GM23338 (cell line): ENCODE results near the gene LRRC28. TPM values are rescaled to one million over a fixed set of nuclear protein-coding genes. Genes with fewer than 3 reads are reported as not detected.

ENCODE experiments used
- ATAC-seq: fragments of 200-7000 bp; cut with Tn5 transposase; 3 replicates; pipeline ENCODE4 v1.9.1; 2020
- DNase-seq: peaks from one replicate; pipeline ENCODE4 v3.0.0-alpha.2; 2015; ENCODE audit warnings: low spot score
- H2AFZ ChIP-seq: fragments of 200-600 bp; sonication (generic); 2 replicates; pipeline ENCODE4 v1.8.0; 2016; ENCODE audit warnings: antibody characterized with exemption, mild to moderate bottlenecking, moderate library complexity
- H3F3A ChIP-seq: fragments of 200-600 bp; sonication (generic); replicated peaks from 2 replicates; pipeline ENCODE4 v1.8.0; 2017; ENCODE audit warnings: antibody characterized with exemption, mixed run types, low read depth
- H3K27ac ChIP-seq: fragments of 200-600 bp; sonication (generic); 2 replicates; pipeline ENCODE4 v1.6.1; 2016; ENCODE audit warnings: low read depth
- H3K27me3 ChIP-seq: fragments of 200-600 bp; sonication (generic); 2 replicates; pipeline ENCODE4 v1.8.0; 2016; ENCODE audit warnings: mild to moderate bottlenecking, mixed run types, moderate library complexity; ENCODE audit not compliant: insufficient read depth
- H3K36me3 ChIP-seq: fragments of 200-600 bp; sonication (generic); 2 replicates; pipeline ENCODE4 v1.8.0; 2016; ENCODE audit warnings: mild to moderate bottlenecking; ENCODE audit not compliant: insufficient read depth
- H3K4me1 ChIP-seq: fragments of 200-600 bp; sonication (generic); 2 replicates; pipeline ENCODE4 v1.8.0; 2016; ENCODE audit warnings: mild to moderate bottlenecking, moderate library complexity; ENCODE audit not compliant: insufficient read depth
- H3K4me2 ChIP-seq: fragments of 200-600 bp; sonication (generic); 2 replicates; pipeline ENCODE4 v1.7.1; 2017; ENCODE audit warnings: mixed run types
- H3K4me3 ChIP-seq: fragments of 200-600 bp; sonication (generic); 2 replicates; pipeline ENCODE4 v1.6.1; 2016; ENCODE audit warnings: mixed run types
- H3K79me2 ChIP-seq: fragments of 200-600 bp; sonication (generic); replicated peaks from 2 replicates; pipeline ENCODE4 v1.8.0; 2017; ENCODE audit warnings: mild to moderate bottlenecking; ENCODE audit not compliant: insufficient read depth
- H3K9me2 ChIP-seq: fragments of 200-600 bp; sonication (generic); 2 replicates; pipeline ENCODE4 v1.8.0; 2017; ENCODE audit not compliant: insufficient read depth
- H4K20me1 ChIP-seq: fragments of 200-600 bp; sonication (generic); replicated peaks from 2 replicates; pipeline ENCODE4 v1.8.0; 2017; ENCODE audit warnings: mild to moderate bottlenecking; ENCODE audit not compliant: insufficient read depth
- H3K27ac Mint-ChIP-seq: 2 replicates; pipeline ENCODE4 v1.8.0; 2020; ENCODE audit warnings: inconsistent platforms, mild to moderate bottlenecking, moderate library complexity, mixed read lengths
- H3K27me3 Mint-ChIP-seq: 3 replicates; pipeline ENCODE4 v1.8.0; 2022; ENCODE audit warnings: low read depth, mild to moderate bottlenecking, moderate library complexity, mixed read lengths, inconsistent platforms; ENCODE audit not compliant: insufficient read depth, poor library complexity
- H3K36me3 Mint-ChIP-seq: 3 replicates; pipeline ENCODE4 v1.8.0; 2021; ENCODE audit warnings: low read depth, mild to moderate bottlenecking, inconsistent platforms, moderate library complexity, mixed read lengths
- H3K4me1 Mint-ChIP-seq: 3 replicates; pipeline ENCODE4 v1.8.0; 2020; ENCODE audit warnings: mild to moderate bottlenecking, inconsistent platforms, mixed read lengths
- H3K4me3 Mint-ChIP-seq: 3 replicates; pipeline ENCODE4 v1.8.0; 2021; ENCODE audit warnings: moderate library complexity, mild to moderate bottlenecking, inconsistent platforms, mixed read lengths
- H3K9me3 Mint-ChIP-seq: 3 replicates; pipeline ENCODE4 v1.8.0; 2020; ENCODE audit warnings: moderate library complexity, mild to moderate bottlenecking, inconsistent platforms, mixed read lengths
- CREB1 ChIP-seq: fragments of 250-450 bp; sonication (Bioruptor Pico); IDR thresholded peaks from 2 replicates; pipeline ENCODE4 v1.5.0; 2020; ENCODE audit warnings: low read depth, mild to moderate bottlenecking, moderate library complexity
- EZH2 ChIP-seq: fragments of 200-600 bp; sonication (generic); IDR thresholded peaks from one replicate; pipeline ENCODE4 v1.8.0; 2017; ENCODE audit warnings: antibody characterized with exemption, mild to moderate bottlenecking, low read depth; ENCODE audit not compliant: unreplicated experiment
- EZH2phosphoT487 ChIP-seq: fragments of 200-600 bp; sonication (generic); IDR thresholded peaks from one replicate; pipeline ENCODE4 v1.8.1; 2018; ENCODE audit warnings: antibody characterized with exemption; ENCODE audit not compliant: unreplicated experiment
- JUNB ChIP-seq: IDR thresholded peaks from one replicate; pipeline ENCODE4 v1.6.1; 2016; ENCODE audit warnings: antibody characterized with exemption; ENCODE audit not compliant: unreplicated experiment
- NANOG ChIP-seq: IDR thresholded peaks from 2 replicates; pipeline ENCODE4 v1.6.1; 2016; ENCODE audit warnings: antibody characterized with exemption, borderline replicate concordance
- POLR2AphosphoS5 ChIP-seq: IDR thresholded peaks from 2 replicates; pipeline ENCODE4 v1.6.1; 2016; ENCODE audit warnings: antibody characterized with exemption, low read depth
- STAT1 ChIP-seq: IDR thresholded peaks from one replicate; pipeline ENCODE4 v1.6.1; 2016; ENCODE audit warnings: antibody characterized with exemption; ENCODE audit not compliant: unreplicated experiment
- ZNF114 ChIP-seq: fragments of 250-450 bp; sonication (Bioruptor Pico); IDR thresholded peaks from 2 replicates; pipeline ENCODE4 v1.5.0; 2020; ENCODE audit warnings: mild to moderate bottlenecking, moderate library complexity
- ZNF331 ChIP-seq: fragments of 250-450 bp; sonication (Bioruptor Pico); IDR thresholded peaks from 2 replicates; pipeline ENCODE4 v1.5.0; 2020; ENCODE audit warnings: low read depth, mild to moderate bottlenecking, moderate library complexity
- polyA plus RNA-seq: library from polyadenylated mRNA; unstranded; fragments of >200 nt; fragmentation: Nextera tagmentation; extraction: Ambion mirVana; gene quantifications from 2 replicates; pipeline ENCODE4 v1.2.1, GENCODE V29; 2016
- total RNA-seq: library from RNA; depleted of rRNA; stranded (reverse); fragments of >200 nt; shearing (Covaris generic); gene quantifications from 2 replicates; pipeline ENCODE4 v1.2.3, GENCODE V29; 2014
- TF ChIP-seq, protein P1 (sequence below): IDR thresholded peaks from 2 replicates; pipeline ENCODE4 v1.6.1; 2016; ENCODE audit warnings: antibody characterized with exemption
- TF ChIP-seq, protein P2 (sequence below), 2 experiments: fragments of 200-600 bp in 1 of 2; sonication (generic) in 1 of 2; conservative IDR thresholded peaks; 2 replicates each; pipeline versions ENCODE4 v1.5.1 to v1.6.1; 2016 to 2017; ENCODE audit warnings: antibody characterized with exemption in 2 of 2, low read depth in 2 of 2, mild to moderate bottlenecking in 2 of 2, moderate library complexity in 1 of 2
- TF ChIP-seq, protein P3 (sequence below): IDR thresholded peaks from one replicate; pipeline ENCODE4 v1.6.1; 2018; ENCODE audit warnings: antibody characterized with exemption; ENCODE audit not compliant: unreplicated experiment
- TF ChIP-seq, protein P4 (sequence below): fragments of 250-450 bp; sonication (Bioruptor Pico); IDR thresholded peaks from 2 replicates; pipeline ENCODE4 v1.5.0; 2020; ENCODE audit warnings: mild to moderate bottlenecking, moderate library complexity

The LRRC28 gene
- total and polyA plus RNA-seq, 2 experiments from 2014 or later, result 12.9 to 28.4 TPM

DNA sequence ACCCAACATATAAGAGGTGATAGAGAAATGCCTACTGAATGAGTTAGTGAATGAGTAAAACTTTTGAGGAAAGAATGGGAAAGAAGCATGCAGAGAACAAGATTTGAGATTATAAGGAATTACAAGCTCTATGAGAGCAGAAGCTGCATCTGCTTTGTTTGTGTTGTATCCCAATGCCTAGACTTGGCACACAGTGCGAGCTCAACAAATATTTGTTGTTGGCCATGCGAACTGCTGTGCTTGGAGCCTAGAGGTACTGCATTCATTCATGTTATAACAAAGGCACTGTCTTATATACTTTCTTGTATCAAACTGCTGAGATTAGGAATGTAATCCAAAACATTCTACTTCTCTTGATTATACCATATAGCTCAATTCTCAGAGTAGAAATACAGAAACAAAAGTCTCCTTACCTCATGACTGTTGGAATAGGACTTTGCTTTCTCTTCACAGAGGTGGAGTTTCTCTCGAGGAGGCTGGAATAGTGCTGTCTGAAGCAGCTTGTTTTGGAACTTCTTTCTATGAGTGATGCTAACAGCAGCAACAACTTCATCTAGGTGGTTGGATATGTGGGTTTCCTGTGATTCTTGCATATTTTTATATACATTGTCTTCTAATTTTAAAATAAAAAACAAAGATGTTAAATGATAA is 23.0 kb upstream of the LRRC28 start:
- Mint-ChIP-seq H3K4me1 (0 out of 3 replicates have a peak, but pooled peaks cover 4% of the 10 kb centered on the region), H3K9me3 (no peaks in the 10 kb centered on the region; the same call in 2 of the 3 replicates), H3K4me3 (no peak overlapping the region), H3K27me3 (peaks cover 1% of the 10 kb centered on the region), H3K36me3 (peaks cover 12% of the 10 kb centered on the region), H3K27ac (no peak overlapping the region)
- DNase-seq (no peak), ATAC-seq (no peak)
- Histone ChIP-seq H3K27me3 (no peaks in the 10 kb centered on the region), H2AFZ (no peak overlapping the region), H4K20me1 (no peaks in the 10 kb centered on the region), H3F3A (no peaks in the 10 kb centered on the region), H3K4me3 (no peak overlapping the region), H3K9me2 (peaks cover 3% of the 10 kb centered on the region; the same call in 1 of the 2 replicates), H3K79me2 (no peaks in the 10 kb centered on the region), H3K27ac (no peak overlapping the region), H3K4me1 (no peaks in the 10 kb centered on the region), H3K36me3 (peaks cover 3% of the 10 kb centered on the region; the same call in 1 of the 2 replicates), H3K4me2 (no peak overlapping the region)
- TF ChIP-seq, protein P1, sequence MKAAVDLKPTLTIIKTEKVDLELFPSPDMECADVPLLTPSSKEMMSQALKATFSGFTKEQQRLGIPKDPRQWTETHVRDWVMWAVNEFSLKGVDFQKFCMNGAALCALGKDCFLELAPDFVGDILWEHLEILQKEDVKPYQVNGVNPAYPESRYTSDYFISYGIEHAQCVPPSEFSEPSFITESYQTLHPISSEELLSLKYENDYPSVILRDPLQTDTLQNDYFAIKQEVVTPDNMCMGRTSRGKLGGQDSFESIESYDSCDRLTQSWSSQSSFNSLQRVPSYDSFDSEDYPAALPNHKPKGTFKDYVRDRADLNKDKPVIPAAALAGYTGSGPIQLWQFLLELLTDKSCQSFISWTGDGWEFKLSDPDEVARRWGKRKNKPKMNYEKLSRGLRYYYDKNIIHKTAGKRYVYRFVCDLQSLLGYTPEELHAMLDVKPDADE, result no peak
- TF ChIP-seq, protein P2, sequence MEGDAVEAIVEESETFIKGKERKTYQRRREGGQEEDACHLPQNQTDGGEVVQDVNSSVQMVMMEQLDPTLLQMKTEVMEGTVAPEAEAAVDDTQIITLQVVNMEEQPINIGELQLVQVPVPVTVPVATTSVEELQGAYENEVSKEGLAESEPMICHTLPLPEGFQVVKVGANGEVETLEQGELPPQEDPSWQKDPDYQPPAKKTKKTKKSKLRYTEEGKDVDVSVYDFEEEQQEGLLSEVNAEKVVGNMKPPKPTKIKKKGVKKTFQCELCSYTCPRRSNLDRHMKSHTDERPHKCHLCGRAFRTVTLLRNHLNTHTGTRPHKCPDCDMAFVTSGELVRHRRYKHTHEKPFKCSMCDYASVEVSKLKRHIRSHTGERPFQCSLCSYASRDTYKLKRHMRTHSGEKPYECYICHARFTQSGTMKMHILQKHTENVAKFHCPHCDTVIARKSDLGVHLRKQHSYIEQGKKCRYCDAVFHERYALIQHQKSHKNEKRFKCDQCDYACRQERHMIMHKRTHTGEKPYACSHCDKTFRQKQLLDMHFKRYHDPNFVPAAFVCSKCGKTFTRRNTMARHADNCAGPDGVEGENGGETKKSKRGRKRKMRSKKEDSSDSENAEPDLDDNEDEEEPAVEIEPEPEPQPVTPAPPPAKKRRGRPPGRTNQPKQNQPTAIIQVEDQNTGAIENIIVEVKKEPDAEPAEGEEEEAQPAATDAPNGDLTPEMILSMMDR (conservative IDR thresholded peaks at IDR 0.05; ENCODE audit: low read depth in 2 of 2), result no peak
- TF ChIP-seq ZNF114 (CRISPR knock-in tag), result no peak
- TF ChIP-seq, protein P3, sequence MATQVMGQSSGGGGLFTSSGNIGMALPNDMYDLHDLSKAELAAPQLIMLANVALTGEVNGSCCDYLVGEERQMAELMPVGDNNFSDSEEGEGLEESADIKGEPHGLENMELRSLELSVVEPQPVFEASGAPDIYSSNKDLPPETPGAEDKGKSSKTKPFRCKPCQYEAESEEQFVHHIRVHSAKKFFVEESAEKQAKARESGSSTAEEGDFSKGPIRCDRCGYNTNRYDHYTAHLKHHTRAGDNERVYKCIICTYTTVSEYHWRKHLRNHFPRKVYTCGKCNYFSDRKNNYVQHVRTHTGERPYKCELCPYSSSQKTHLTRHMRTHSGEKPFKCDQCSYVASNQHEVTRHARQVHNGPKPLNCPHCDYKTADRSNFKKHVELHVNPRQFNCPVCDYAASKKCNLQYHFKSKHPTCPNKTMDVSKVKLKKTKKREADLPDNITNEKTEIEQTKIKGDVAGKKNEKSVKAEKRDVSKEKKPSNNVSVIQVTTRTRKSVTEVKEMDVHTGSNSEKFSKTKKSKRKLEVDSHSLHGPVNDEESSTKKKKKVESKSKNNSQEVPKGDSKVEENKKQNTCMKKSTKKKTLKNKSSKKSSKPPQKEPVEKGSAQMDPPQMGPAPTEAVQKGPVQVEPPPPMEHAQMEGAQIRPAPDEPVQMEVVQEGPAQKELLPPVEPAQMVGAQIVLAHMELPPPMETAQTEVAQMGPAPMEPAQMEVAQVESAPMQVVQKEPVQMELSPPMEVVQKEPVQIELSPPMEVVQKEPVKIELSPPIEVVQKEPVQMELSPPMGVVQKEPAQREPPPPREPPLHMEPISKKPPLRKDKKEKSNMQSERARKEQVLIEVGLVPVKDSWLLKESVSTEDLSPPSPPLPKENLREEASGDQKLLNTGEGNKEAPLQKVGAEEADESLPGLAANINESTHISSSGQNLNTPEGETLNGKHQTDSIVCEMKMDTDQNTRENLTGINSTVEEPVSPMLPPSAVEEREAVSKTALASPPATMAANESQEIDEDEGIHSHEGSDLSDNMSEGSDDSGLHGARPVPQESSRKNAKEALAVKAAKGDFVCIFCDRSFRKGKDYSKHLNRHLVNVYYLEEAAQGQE, result no peak
- no peak for TF ChIP-seq JUNB
- no peak for TF ChIP-seq EZH2
- no peak for TF ChIP-seq CREB1
- no peak for TF ChIP-seq EZH2phosphoT487
- no peak for TF ChIP-seq POLR2AphosphoS5
- no peak for TF ChIP-seq ZNF331
- TF ChIP-seq, protein P4, sequence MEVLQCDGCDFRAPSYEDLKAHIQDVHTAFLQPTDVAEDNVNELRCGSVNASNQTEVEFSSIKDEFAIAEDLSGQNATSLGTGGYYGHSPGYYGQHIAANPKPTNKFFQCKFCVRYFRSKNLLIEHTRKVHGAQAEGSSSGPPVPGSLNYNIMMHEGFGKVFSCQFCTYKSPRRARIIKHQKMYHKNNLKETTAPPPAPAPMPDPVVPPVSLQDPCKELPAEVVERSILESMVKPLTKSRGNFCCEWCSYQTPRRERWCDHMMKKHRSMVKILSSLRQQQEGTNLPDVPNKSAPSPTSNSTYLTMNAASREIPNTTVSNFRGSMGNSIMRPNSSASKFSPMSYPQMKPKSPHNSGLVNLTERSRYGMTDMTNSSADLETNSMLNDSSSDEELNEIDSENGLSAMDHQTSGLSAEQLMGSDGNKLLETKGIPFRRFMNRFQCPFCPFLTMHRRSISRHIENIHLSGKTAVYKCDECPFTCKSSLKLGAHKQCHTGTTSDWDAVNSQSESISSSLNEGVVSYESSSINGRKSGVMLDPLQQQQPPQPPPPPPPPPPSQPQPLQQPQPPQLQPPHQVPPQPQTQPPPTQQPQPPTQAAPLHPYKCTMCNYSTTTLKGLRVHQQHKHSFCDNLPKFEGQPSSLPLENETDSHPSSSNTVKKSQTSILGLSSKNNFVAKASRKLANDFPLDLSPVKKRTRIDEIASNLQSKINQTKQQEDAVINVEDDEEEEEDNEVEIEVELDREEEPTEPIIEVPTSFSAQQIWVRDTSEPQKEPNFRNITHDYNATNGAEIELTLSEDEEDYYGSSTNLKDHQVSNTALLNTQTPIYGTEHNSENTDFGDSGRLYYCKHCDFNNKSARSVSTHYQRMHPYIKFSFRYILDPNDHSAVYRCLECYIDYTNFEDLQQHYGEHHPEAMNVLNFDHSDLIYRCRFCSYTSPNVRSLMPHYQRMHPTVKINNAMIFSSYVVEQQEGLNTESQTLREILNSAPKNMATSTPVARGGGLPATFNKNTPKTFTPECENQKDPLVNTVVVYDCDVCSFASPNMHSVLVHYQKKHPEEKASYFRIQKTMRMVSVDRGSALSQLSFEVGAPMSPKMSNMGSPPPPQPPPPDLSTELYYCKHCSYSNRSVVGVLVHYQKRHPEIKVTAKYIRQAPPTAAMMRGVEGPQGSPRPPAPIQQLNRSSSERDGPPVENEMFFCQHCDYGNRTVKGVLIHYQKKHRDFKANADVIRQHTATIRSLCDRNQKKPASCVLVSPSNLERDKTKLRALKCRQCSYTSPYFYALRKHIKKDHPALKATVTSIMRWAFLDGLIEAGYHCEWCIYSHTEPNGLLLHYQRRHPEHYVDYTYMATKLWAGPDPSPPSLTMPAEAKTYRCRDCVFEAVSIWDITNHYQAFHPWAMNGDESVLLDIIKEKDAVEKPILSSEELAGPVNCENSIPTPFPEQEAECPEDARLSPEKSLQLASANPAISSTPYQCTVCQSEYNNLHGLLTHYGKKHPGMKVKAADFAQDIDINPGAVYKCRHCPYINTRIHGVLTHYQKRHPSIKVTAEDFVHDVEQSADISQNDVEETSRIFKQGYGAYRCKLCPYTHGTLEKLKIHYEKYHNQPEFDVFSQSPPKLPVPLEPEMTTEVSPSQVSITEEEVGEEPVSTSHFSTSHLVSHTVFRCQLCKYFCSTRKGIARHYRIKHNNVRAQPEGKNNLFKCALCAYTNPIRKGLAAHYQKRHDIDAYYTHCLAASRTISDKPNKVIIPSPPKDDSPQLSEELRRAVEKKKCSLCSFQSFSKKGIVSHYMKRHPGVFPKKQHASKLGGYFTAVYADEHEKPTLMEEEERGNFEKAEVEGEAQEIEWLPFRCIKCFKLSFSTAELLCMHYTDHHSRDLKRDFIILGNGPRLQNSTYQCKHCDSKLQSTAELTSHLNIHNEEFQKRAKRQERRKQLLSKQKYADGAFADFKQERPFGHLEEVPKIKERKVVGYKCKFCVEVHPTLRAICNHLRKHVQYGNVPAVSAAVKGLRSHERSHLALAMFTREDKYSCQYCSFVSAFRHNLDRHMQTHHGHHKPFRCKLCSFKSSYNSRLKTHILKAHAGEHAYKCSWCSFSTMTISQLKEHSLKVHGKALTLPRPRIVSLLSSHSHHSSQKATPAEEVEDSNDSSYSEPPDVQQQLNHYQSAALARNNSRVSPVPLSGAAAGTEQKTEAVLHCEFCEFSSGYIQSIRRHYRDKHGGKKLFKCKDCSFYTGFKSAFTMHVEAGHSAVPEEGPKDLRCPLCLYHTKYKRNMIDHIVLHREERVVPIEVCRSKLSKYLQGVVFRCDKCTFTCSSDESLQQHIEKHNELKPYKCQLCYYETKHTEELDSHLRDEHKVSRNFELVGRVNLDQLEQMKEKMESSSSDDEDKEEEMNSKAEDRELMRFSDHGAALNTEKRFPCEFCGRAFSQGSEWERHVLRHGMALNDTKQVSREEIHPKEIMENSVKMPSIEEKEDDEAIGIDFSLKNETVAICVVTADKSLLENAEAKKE, result no peak
- no peak for TF ChIP-seq STAT1
- TF ChIP-seq NANOG, result no peak
